GM23248 (cell line): ENCODE measurements around the gene LCE3E.

ENCODE experiments used
- EZH2 ChIP-seq: fragments of 200-600 bp; sonication (generic); IDR thresholded peaks from 2 replicates; pipeline ENCODE4 v1.6.1; 2018; ENCODE audit warnings: antibody characterized with exemption, mild to moderate bottlenecking; ENCODE audit not compliant: insufficient read depth, poor library complexity, severe bottlenecking
- EZH2phosphoT487 ChIP-seq: fragments of 200-600 bp; sonication (generic); IDR thresholded peaks from 2 replicates; pipeline ENCODE4 v1.6.1; 2018; ENCODE audit warnings: antibody characterized with exemption, moderate library complexity, mild to moderate bottlenecking, low read depth; ENCODE audit not compliant: insufficient read depth

GRCh38 chr1:152565115-152565514 is 1.5 kb downstream of the LCE3E start:
- TF ChIP-seq EZH2 (no peak), EZH2phosphoT487 (no peak)
